Measurements from ENCODE around the gene ING3. TPM values are rescaled to one million over a fixed set of nuclear protein-coding genes. Genes with fewer than 3 reads are reported as not detected.

The ING3 gene
- total and polyA plus RNA-seq, 2 of the 8 experiments (the other 6 are each of a cell fraction or from before 2014, with no cell fraction given), result 6.0 to 17.7 TPM

- TF ChIP-seq, protein P1, sequence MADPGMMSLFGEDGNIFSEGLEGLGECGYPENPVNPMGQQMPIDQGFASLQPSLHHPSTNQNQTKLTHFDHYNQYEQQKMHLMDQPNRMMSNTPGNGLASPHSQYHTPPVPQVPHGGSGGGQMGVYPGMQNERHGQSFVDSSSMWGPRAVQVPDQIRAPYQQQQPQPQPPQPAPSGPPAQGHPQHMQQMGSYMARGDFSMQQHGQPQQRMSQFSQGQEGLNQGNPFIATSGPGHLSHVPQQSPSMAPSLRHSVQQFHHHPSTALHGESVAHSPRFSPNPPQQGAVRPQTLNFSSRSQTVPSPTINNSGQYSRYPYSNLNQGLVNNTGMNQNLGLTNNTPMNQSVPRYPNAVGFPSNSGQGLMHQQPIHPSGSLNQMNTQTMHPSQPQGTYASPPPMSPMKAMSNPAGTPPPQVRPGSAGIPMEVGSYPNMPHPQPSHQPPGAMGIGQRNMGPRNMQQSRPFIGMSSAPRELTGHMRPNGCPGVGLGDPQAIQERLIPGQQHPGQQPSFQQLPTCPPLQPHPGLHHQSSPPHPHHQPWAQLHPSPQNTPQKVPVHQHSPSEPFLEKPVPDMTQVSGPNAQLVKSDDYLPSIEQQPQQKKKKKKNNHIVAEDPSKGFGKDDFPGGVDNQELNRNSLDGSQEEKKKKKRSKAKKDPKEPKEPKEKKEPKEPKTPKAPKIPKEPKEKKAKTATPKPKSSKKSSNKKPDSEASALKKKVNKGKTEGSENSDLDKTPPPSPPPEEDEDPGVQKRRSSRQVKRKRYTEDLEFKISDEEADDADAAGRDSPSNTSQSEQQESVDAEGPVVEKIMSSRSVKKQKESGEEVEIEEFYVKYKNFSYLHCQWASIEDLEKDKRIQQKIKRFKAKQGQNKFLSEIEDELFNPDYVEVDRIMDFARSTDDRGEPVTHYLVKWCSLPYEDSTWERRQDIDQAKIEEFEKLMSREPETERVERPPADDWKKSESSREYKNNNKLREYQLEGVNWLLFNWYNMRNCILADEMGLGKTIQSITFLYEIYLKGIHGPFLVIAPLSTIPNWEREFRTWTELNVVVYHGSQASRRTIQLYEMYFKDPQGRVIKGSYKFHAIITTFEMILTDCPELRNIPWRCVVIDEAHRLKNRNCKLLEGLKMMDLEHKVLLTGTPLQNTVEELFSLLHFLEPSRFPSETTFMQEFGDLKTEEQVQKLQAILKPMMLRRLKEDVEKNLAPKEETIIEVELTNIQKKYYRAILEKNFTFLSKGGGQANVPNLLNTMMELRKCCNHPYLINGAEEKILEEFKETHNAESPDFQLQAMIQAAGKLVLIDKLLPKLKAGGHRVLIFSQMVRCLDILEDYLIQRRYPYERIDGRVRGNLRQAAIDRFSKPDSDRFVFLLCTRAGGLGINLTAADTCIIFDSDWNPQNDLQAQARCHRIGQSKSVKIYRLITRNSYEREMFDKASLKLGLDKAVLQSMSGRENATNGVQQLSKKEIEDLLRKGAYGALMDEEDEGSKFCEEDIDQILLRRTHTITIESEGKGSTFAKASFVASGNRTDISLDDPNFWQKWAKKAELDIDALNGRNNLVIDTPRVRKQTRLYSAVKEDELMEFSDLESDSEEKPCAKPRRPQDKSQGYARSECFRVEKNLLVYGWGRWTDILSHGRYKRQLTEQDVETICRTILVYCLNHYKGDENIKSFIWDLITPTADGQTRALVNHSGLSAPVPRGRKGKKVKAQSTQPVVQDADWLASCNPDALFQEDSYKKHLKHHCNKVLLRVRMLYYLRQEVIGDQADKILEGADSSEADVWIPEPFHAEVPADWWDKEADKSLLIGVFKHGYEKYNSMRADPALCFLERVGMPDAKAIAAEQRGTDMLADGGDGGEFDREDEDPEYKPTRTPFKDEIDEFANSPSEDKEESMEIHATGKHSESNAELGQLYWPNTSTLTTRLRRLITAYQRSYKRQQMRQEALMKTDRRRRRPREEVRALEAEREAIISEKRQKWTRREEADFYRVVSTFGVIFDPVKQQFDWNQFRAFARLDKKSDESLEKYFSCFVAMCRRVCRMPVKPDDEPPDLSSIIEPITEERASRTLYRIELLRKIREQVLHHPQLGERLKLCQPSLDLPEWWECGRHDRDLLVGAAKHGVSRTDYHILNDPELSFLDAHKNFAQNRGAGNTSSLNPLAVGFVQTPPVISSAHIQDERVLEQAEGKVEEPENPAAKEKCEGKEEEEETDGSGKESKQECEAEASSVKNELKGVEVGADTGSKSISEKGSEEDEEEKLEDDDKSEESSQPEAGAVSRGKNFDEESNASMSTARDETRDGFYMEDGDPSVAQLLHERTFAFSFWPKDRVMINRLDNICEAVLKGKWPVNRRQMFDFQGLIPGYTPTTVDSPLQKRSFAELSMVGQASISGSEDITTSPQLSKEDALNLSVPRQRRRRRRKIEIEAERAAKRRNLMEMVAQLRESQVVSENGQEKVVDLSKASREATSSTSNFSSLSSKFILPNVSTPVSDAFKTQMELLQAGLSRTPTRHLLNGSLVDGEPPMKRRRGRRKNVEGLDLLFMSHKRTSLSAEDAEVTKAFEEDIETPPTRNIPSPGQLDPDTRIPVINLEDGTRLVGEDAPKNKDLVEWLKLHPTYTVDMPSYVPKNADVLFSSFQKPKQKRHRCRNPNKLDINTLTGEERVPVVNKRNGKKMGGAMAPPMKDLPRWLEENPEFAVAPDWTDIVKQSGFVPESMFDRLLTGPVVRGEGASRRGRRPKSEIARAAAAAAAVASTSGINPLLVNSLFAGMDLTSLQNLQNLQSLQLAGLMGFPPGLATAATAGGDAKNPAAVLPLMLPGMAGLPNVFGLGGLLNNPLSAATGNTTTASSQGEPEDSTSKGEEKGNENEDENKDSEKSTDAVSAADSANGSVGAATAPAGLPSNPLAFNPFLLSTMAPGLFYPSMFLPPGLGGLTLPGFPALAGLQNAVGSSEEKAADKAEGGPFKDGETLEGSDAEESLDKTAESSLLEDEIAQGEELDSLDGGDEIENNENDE (IDR thresholded peaks at IDR 0.05; ENCODE audit: insufficient replicate concordance, low read length), result no peak
- TF ChIP-seq E2F6 (IDR thresholded peaks at IDR 0.05) (no peak), SIN3A (conservative IDR thresholded peaks at IDR 0.05 in 1 of 2, IDR thresholded peaks at IDR 0.05 in 1 of 2; ENCODE audit: low read depth in 1 of 2, low read length in 2 of 2) (no peak)
Measured at GRCh38 chr7:120992272-120992964, 41.8 kb downstream of the ING3 start (continued).
